Measurements from ENCODE around the gene PI4KA. TPM values are rescaled to one million over a fixed set of nuclear protein-coding genes. Genes with fewer than 3 reads are reported as not detected.

The PI4KA gene
- total RNA-seq, 1 donor from 2014 or later: 38.4 TPM

DNA sequence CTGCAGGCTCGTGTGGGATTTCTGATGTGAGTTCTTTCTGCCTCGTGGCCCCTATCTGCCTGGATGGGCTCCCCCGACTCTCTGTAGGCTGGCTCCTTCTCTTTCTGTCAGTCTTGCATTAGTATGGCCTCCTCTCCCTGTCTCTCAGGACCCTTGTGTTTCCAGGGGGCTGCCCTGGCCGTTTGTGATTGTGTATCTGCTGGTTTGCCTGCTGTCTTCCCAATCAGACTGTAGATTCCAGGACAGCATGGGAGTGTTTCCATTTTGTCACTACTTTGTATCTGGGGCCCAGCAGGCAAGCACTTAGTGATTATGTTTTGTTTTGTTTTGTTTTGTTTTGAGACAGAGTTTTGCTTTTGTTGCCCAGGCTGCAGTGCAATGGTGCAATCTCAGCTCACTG is 25.8 kb upstream of the PI4KA start:
- intact Hi-C loops (cut with DNase I): no loop called here
- no peak for DNase-seq
- no peak for ATAC-seq (ENCODE audit: poor library complexity)

DNA sequence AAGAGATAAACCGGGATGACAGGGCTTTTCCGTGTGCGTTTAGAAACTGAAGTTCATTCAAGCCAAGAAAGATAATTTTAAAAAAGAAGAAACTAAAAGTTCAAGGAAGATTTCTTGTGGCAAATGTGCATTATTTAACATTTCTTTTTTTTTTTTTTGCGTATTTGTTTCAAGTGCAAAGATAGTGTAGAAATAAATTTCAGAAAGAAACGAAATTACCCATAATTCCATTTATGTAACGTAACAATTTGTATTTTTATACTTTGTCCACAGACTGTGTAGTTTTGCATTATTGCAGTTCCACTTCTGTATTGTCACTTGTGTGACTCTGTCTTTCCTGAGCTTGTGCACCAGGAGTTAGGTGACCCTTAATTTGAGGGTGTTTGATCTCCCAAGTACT is 24.2 kb upstream of the PI4KA start:
- intact Hi-C loops (cut with DNase I): no loop called here
- ATAC-seq (ENCODE audit: poor library complexity) (no peak), DNase-seq (no peak)

DNA sequence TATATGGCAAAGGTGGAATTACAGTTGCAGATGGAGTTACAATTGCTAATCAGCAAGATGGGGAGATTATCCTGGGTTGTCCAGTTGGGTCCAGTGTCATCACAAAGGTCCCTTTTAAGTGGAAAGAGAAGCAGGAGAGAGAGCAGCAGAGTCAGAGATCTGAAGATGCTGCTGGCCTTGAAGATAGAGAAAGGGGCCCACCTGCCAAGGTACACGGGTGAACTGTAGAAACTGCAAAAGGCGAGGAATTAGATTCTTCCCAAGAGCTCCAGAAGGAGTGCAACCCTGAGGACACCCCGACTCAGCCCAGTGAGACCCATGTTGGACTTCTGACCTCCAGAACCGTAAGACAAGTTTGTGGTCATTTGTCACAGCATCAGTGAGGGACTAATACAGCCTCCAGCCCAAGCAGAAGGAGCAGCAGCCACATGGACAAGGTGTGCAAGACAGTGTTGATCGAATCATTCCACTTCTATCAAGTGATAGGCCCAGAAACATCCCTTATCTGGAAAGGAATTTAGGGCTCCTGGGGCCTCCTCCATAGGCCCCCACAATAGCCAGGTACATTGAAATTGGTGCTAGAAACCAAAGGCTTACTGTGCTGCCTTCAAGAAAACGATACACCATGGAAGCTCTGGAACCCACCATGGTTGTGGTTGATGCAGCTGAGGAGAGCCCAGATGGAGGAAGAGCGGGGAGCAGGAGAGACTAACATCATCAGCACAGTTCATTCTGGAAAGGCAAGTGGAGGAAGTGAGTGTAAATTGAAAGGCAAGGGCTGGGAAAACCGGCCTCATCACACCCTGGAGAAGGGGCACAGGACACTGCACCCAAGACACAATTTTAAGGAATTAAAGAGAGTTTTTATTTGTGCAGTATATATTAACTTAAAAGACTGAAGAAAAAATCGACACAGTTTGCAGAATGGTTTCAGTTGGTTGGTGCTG is 23.5 kb upstream of the PI4KA start:
- intact Hi-C loops (cut with DNase I): no loop called here
- no peak for ATAC-seq (ENCODE audit: poor library complexity)

DNA sequence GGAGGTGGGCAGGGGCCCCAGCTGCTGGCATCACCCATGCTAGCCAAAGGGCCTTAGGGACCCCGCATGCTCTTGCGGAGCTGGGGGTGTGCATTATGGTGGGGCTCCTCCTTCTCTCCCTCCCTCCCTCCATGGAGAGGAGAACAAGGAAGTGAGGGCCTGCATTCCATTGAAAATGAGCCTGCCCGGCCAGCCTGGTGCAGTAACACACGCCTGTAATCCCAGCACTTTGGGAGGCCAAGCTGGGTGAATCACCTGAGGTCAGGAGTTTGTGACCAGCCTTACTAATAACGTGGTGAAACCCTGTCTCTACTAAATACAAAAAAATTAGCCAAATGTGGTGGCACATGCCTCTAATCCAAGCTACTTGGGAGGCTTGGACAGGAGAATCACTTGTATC is 22.6 kb upstream of the PI4KA start:
- DNase-seq (no peak), ATAC-seq (ENCODE audit: poor library complexity) (no peak)
- intact Hi-C loops (cut with DNase I): no loop called here

More for the DNA sequence above, 23.5 kb upstream of the PI4KA start:
- no peak for DNase-seq

DNA sequence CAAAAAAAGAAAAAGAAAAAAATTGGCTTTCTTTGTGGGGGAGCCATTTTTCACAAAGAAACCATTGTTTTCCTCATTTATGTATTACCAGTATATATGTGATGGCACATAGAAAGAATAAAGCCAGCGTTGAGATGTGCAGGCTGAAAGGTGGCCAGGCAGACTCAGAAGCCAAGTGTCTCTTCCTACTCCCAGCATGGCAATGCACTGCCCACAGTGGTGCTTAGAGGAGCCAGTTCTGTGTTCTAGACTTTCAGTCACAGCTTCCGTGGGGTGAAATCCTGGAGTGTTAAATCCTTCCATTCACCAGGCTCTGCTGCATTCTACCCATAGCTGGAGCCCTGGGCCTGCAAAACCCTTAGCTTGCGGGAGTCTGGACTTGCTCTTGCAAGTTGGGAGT is 19.1 kb upstream of the PI4KA start:
- no peak for DNase-seq
- no peak for ATAC-seq (ENCODE audit: poor library complexity)
- intact Hi-C loops (cut with DNase I): no loop called here

DNA sequence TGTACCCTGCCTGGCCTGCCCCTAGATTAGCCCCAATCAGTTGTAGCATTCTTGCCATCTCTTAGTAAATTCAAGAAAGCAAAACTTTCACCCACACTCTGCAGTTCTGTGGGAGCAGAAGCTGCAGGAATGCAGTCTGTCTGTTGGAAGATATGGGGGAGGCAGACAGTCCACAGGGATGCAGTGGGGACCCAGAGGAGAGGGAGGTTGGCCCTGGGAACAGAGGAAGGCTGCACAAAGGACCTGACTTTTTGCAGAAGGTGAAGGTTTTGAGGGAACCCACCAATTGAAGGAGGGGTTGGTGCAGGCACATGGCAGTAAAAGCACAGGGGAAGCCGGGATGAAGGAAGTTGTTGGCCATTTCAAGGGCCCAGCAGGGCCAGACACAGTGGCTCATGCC is 16.7 kb upstream of the PI4KA start:
- intact Hi-C loops (cut with DNase I): no loop called here

DNA sequence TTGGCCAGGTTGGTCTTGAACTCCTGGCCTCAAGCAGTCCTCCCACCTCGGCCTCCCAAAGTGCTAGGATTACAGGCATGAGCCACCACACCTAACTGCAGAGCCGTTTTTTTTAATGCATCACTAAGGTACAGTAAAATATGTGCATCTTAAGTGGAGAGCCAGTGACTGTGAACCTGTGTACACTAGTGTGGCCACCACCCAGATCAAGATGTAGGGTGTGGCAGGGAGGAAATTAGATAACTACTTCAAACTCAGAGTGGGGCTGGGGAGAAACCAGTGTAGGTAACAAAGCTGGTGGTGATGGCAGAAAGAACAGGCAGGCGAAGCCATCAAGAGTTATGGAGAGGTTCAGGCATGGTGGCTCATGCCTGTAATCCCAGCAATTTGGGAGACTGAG is 14.6 kb upstream of the PI4KA start:
- ATAC-seq (ENCODE audit: poor library complexity) (no peak), DNase-seq (no peak)
- intact Hi-C loops (cut with DNase I): no loop called here

More for the DNA sequence above, 16.7 kb upstream of the PI4KA start:
- ATAC-seq (ENCODE audit: poor library complexity): no peak
- no peak for DNase-seq

DNA sequence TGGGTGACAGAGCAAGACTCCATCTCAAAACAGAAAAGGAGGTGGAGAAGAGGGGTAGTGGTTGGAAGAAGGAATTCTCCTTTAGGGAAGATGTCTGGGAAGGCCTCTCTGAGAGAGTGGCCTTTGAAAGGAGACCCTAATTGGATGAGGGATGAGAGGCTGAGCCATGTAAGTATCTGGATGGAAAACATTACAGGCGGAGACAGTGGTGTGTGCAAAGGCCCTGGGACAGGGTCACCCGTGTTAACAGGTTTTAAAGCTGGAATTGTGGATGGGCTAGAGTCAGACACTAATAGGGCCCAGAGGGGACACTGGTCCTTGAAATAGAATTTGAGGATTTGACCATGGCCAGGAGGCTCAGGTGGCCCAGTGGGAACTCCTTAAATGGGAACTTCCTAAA is 10.6 kb upstream of the PI4KA start:
- intact Hi-C loops (cut with DNase I): no loop called here
- DNase-seq (no peak), ATAC-seq (ENCODE audit: poor library complexity) (no peak)

DNA sequence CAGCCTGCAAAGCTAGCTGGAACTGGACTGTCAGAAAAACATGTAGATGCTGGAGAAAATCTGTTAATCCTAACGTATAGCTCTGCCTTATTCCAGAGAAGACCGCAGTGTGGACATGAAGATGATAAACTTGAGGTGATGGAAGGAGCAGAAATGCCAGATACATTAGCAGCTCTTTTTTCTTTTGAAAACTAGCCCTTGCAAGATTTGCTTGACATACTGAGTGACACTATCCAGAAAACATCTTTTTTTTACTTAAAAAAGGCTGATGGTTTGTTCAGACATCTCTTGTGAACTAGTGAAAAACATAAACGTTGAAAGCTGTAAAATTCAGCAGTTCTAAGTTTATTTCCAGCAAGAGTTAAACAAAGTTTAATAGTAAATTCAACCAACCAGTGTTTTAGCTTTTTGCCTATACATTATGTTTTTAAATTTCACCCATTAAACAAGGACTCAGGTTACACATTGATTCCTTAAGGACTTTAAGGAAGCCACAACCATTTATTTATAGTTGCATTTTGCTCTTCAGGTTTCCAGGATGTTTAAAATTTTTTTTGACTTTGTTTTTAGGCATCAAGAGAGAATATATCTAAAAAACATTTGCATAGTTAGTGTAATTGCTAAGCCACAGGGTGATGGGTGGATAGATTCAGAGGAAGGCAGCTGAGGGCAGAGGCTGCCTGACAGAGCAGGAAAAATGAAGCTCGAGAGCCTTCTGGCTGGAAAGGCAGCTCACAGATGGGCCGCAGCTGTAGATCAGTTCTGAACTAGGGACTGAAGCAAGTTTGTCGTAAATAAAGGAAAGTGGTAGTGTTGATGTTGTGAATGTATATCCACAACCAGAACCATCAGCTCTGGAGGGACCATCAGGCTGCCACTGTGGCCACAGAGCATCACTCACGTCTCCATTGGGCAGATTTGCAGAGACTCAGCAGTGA is 9.7 kb upstream of the PI4KA start:
- DNase-seq (no peak), ATAC-seq (ENCODE audit: poor library complexity) (no peak)
- intact Hi-C loops (cut with DNase I): no loop called here

DNA sequence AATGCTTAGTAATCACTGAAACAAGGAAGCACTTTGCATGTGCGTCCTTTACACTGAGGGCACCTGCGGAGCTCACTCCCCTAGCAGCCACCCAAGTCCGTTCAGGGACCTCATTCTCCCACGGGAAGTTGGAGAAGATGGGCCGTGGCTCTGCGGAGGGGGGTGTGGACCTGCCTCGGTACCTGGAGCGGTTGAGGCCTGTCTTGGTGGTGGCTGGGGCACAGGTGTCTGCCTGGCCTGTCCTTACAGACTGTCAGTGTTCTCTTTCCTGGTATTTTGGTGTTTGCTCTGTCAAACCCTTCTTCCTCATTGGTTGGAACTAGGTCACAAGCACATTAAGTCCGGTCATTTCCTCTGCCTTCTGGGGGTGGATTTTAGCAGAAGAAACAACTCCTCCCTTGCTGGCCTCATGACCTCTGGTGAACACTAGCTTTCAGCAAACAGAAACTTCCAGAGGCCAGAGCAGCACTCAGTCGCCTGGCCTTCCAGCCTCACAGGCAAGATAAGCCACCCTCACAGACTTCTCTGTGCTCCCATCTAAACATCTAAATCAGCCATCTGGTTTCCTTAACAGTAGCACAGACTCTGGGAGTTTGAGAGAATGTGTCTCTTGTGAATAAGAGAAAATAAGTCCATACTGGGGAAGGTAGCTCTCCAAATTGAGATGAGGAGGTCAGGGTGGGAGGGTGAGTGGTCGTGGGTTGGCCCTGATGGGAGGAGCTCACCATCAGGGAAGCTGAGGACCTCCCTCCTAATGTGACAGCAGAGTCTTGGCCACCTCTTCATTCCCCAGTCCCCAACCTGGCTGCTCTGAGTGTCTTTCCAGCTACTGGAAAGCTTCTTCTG is 8.8 kb upstream of the PI4KA start:
- ATAC-seq (ENCODE audit: poor library complexity) (peak; percentile 81), DNase-seq (peak; percentile 48)
- intact Hi-C loops (cut with DNase I): no loop called here

DNA sequence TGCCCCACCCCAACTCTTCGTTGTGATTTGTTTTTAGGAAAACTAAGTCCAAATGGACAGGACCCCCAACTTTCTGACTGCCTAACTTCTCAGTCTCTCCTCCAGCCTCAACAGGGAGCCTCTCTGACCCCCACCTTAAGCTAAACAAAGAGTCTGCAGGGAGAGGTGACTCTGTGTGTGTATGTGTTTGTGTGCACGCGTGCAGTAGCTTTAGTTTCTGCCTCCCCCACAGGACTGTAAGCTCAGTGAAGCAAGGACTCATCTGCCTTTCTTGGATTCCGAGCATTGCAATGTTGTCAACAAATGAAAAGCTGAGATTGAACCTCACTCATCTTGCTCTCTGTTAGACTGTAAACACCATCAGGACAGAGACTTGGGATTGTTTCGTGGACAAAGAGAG is 8.1 kb upstream of the PI4KA start:
- DNase-seq: no peak
- intact Hi-C loops (cut with DNase I): no loop called here
- ATAC-seq (ENCODE audit: poor library complexity): no peak

DNA sequence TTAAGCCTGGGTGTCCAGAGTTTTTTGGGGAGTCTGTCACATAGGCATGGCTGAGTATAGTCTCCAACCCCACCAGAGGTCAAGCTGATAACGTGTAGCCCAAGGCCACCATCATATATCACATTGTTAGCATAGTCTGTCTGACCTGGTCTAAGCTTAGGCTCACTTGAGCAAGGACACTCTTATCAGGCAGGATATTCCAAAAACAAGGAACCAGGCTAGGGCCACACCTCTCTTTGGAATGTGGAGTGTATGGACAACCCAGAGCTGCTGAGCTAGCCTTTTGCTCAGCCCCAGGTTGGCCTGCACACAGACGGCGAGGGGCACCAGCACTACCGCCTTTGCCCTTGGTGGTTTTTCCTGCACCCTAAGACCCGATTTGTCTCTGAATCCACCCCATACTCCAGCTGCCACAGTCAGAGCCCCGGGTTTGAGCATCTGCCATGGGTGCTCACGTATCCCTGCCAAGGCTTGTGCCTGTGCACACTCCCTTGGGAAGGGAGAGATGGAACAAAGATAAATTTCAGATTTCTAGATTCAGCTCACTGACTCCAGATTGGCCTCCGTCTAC is 7.3 kb upstream of the PI4KA start:
- ATAC-seq (ENCODE audit: poor library complexity) (no peak), DNase-seq (no peak)
- intact Hi-C loops (cut with DNase I): no loop called here

DNA sequence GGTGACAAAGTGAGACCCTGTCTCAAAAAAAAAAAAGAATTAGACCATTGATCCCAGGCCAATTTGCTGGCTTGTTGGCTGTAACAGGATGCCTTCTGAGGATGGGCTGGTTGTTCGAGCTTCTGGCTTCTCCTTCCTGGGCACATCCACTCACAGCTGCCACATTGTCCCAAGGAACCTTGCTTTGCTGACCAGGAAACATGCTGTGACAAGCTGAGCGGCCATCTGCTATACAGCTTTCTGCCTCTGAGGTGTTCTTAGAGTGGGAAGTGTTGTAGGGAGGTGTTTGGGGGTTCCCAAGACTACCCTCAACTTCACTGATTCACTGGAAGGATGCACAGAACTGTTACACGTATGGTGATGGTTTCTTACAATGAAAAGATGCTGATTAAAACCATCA is 6.7 kb upstream of the PI4KA start:
- intact Hi-C loops (cut with DNase I): no loop called here
- ATAC-seq (ENCODE audit: poor library complexity) (no peak), DNase-seq (no peak)

DNA sequence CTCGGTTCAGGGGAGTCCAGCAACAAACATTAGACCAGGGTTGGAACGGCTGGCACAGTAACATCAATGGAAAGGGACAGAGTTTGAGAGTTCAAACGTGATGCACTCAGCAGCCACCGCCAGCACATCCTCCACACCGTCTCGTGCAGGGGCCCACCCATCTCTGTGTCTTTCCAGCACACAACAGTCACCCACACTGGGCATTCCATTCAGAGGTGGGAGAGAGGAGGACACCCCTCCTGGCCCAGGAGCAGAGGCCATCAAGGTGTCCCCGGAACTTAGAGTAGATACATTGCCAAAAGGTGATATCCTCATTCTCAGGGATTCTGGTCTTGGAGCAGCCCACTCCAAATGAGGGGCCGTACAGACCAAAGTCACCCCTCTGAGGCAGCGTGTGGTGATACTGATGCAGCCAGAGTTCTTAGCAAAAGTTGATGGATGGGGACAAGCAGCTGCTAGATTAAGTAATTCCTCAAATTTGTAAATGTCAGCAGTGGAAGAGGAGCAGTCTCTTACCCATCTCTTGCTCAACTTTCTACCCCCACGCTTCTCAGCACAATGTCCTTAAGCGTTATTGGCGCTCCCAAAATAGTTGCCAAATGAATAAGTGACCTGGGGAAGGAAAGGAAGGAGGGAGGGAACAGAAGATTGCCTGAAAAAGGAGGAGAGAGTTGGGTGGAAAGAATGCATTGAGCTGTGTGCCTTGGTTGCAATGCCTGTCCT is 5.7 kb upstream of the PI4KA start:
- DNase-seq (no peak), ATAC-seq (ENCODE audit: poor library complexity) (no peak)

DNA sequence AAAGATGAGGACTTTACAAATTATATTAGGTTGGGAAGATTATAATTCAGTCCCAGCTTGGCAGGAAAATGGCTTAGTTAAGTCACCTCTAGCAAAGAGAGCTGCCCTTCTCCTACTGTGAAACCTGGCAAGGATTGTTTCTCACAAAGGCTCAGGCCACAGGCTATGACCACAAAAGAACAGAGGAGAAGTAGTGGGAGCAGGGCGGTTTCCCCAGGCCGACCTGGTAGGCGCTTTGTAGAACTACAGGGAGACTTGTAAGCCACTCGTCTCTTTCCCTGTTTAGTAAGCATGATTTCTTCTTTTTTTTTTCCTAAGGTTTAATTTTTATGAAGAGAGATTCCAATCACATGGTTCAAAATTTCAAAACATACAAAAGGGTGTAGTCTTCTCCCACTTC is 4.8 kb upstream of the PI4KA start:
- ATAC-seq (ENCODE audit: poor library complexity) (no peak), DNase-seq (no peak)
- intact Hi-C loops (cut with DNase I): no loop called here

More for the DNA sequence above, 5.7 kb upstream of the PI4KA start:
- intact Hi-C loops (cut with DNase I): no loop called here

DNA sequence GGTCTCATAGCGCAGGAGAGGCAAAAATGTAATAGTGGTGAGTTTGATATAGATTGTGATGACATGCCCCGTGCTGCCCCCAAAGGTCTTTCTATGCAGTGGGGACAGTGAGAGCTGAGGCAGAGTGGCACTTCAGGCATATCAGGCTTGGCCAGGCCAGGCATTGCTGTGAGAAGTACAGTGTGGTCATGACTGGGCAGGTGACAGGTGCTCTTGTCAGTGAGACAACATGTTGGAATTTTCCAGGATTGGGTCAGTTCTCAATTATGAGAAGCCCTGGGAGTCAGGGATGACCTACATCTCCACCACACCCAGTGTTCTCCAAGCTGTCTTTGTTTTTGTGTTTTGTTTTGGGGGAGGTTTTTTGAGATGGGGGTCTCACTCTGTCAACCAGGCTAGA is 3.9 kb upstream of the PI4KA start:
- DNase-seq (no peak), ATAC-seq (ENCODE audit: poor library complexity) (no peak)
- intact Hi-C loops (cut with DNase I): no loop called here

DNA sequence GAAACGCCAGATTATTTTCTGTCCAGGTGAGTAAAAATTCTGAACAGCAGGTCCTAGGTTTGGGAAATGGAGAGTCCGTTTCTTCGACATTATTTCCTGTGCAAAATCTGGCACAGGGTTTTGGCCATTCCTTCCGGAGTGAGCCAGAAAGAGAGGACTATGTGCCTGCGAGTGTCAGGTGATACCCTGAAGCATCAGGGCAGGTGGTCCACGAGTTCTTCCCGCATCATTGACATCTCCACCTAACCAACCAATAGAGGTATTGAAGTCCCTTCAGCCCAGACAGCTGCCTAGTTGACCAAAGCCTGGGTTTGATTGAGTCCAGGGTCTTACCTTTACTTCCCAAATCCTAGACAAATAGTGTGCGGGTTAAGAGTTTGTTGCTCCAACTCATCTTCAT is 1.0 kb upstream of the PI4KA start:
- ATAC-seq (ENCODE audit: poor library complexity) (no peak), DNase-seq (no peak)
- intact Hi-C loops (cut with DNase I): no loop called here

All from Right ventricle myocardium superior (tissue), 1 donor.